Small intestine (tissue), 7 donors: ENCODE data around the gene RHO. TPM values are rescaled to one million over a fixed set of nuclear protein-coding genes. Genes with fewer than 3 reads are reported as not detected.
"Not testable (repeated sequence)": the region's sequence is repeated elsewhere in the genome, so short reads cannot be mapped to it uniquely, and the experiment has no call there.

Experiments used
- DNase-seq, 2 donors: peaks; one replicate each; pipeline versions ENCODE4 v3.0.0 to v3.0.0-alpha.2; 2013
- FAIRE-seq: peaks from 2 replicates; lab custom pipeline; 2012; peaks lifted over from hg19 to GRCh38; lab: Jason Lieb, UNC
- H3K27ac ChIP-seq, 3 donors: one replicate each; pipeline ENCODE4 v1.5.1; 2013; ENCODE audit warnings: low read length in 2 of 3, mild to moderate bottlenecking in 2 of 3, control low read depth in 1 of 3, inconsistent platforms in 1 of 3, low read depth in 1 of 3, moderate library complexity in 1 of 3
- H3K27me3 ChIP-seq, 3 donors: one replicate each; pipeline ENCODE4 v1.6.1; 2013; ENCODE audit warnings: low read length in 3 of 3, inconsistent platforms in 1 of 3; ENCODE audit not compliant: control insufficient read depth in 3 of 3, insufficient read depth in 3 of 3
- H3K36me3 ChIP-seq, 3 donors: one replicate each; pipeline ENCODE4 v1.6.1; 2013; ENCODE audit warnings: low read length in 3 of 3, inconsistent platforms in 1 of 3, low read depth in 1 of 3, mild to moderate bottlenecking in 1 of 3, moderate library complexity in 1 of 3; ENCODE audit not compliant: control insufficient read depth in 3 of 3, insufficient read depth in 2 of 3
- H3K4me1 ChIP-seq, 3 donors: one replicate each; pipeline ENCODE4 v1.6.1; 2013; ENCODE audit warnings: low read length in 2 of 3, inconsistent platforms in 1 of 3, low read depth in 1 of 3, mild to moderate bottlenecking in 1 of 3, moderate library complexity in 1 of 3; ENCODE audit not compliant: control insufficient read depth in 3 of 3, insufficient read depth in 2 of 3
- H3K4me3 ChIP-seq, 3 donors: one replicate each; pipeline ENCODE4 v1.5.1; 2013; ENCODE audit warnings: low read length in 3 of 3, control low read depth in 1 of 3, inconsistent platforms in 1 of 3, low read depth in 1 of 3, mild to moderate bottlenecking in 1 of 3, moderate library complexity in 1 of 3
- H3K9me3 ChIP-seq, 2 donors: one replicate each; pipeline ENCODE4 v1.6.1; 2013; ENCODE audit warnings: low read depth in 1 of 2, low read length in 1 of 2; ENCODE audit not compliant: control insufficient read depth in 2 of 2, insufficient read depth in 1 of 2
- WGBS, 3 donors: extraction: QIAGEN DNeasy Blood & Tissue Kit; methylation state at CpG; one replicate each; pipeline ENCODE4 v1.1.7; 2013; 5-methylcytosine and 5-hydroxymethylcytosine counted together
- polyA plus RNA-seq, 4 donors: library from polyadenylated mRNA; stranded (reverse) in 3 of 4; unstranded in 1 of 4; fragments of 200-250 nt in 3 of 4; fragments of 120-200 nt in 1 of 4; gene quantifications; one replicate each; pipeline versions ENCODE4 v1.2.1 to v1.2.3, GENCODE V29; 2013
- donor health status: healthy with polysubstance abuse.
- donor health status: control.
- donor health status: control.
- donor health status: Bipolar disorder and iron deficiency.
- donor health status: healthy.

Gene RHO
- polyA plus RNA-seq, 4 donors = 0.01 TPM; not detected in 3

DNA sequence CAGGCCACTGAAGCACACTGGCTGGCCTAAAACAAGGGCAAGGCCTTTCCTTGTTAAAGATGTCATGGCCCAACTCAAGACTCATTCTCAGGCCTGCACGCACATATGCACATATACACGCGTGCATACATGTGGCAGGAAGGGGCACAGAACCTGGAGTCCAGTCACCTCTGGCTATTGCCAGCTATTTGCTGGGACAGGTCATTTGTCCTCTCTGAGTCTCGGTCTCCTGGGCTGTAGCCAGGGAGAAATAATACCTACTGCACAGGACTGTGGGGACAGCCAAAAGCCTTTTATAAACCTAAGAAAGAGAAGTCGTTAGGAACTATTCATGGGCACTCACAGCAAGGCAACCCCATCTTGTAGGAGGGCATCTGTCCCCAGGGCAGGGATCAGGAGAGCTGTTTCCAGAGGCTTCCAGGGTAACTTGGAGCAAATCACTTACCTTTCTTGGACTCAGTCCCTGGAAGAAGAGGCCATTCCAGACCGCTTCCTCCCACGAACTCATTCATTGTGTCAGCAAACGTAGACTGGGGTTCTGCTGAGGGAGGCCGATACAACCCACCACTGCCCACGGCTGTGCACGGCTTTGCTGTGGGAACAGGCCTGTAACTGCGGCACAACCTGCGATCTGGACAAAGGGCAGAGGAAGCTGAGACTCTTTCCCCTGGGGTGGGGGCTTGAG lies 41.1 kb upstream of the RHO start:
- H3K27me3 ChIP-seq = no peaks in the 10 kb centered on the region
- H3K4me3 ChIP-seq = no peak overlapping the region
- peaks cover 0 to 64% (median 2%) of the 10 kb centered on the region in 3 donors for H3K36me3 ChIP-seq
- 93 to 94% (median 93%) methylated on average over 13 of the region's 13 CpGs for WGBS, 3 donors
- FAIRE-seq (no peak), DNase-seq (no peak)
- H3K27ac ChIP-seq = no peak overlapping the region
- peaks cover 0 to 5% (median 0%) of the 10 kb centered on the region in 3 donors for H3K4me1 ChIP-seq
- H3K9me3 ChIP-seq = no peaks in the 10 kb centered on the region

DNA sequence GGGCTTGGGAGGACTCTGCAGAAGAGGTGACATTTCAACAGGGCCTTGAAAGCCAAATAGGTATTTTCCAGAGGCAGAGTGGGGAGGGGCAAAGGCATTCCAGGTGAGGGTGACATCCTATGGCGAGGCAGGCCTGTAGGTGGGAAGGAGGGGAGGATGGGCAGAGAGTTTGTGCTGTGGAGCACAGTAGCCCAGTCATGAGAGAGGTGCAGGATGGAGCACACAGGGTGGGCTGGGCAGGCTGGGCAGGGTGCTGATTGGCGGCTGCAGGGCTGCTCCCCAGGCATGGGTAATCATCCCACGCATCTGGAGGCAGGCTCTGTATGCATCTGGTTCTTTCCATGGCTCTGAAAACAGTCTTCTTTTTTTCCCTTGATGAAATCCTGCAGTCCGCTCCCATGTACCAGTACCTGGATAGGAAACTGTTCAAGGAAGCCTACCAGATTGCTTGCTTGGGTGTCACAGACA lies 40.5 kb upstream of the RHO start:
- H3K36me3 ChIP-seq = peaks cover 0 to 64% (median 2%) of the 10 kb centered on the region in 3 donors
- not testable (repeated sequence) for FAIRE-seq, H3K4me3 ChIP-seq, H3K27ac ChIP-seq, H3K4me1 ChIP-seq, H3K27me3 ChIP-seq, H3K9me3 ChIP-seq, DNase-seq
- 89 to 97% (median 97%) methylated on average over 3 to 4 of the region's 4 CpGs for WGBS, 3 donors

DNA sequence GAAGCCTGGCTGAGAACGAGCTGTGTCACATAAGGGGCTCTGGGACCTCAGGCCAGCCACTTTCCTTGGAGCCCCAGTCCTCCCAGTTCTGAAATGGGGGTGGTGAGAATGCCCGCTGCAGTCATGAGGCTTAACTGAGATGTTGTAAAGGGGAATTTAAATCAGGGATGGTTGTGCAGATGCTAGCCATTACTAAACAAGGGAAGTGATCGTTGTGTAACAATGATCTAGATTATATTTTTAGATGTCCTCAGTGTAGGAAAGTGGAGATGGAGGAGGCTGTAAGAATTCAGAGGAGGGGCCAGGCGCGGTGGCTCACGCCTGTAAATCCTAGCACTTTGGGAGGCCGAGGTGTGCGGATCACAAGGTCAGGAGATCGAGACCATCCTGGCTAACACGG lies 39.2 kb upstream of the RHO start:
- WGBS, 3 donors = 87 to 98% (median 90%) methylated on average over 10 of the region's 10 CpGs

DNA sequence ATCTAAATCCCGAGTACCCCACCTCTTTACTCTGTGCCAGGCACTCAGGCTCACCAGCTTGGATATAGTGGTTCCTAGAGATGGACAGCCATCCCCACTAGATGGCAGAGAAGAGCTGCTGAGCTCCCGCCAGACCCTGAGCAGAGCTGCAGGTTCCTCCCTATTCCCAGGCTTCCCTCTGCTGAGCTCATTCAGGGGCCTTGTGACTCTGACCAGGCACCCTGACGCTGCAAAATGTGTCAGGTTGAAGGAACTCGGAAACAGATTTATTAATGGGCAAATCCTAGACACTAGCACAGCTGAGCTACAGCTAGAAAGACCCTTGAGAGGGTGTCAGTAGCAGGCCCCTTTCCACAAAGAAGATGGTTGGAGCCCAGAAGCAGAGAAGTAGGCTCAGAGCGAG lies 38.2 kb upstream of the RHO start:
- Histone ChIP-seq H3K4me3 (no peak overlapping the region), H3K36me3 (peaks cover 0 to 57% (median 2%) of the 10 kb centered on the region in 3 donors), H3K9me3 (no peaks in the 10 kb centered on the region), H3K27ac (peak overlapping the region in 2 of 3 donors; percentile 25 to 72), H3K27me3 (no peaks in the 10 kb centered on the region), H3K4me1 (peaks cover 0 to 5% (median 4%) of the 10 kb centered on the region in 3 donors)
- WGBS, 3 donors = 24 to 25% (median 25%) methylated on average over 5 of the region's 5 CpGs
- DNase-seq = peak; percentile 70 to 89
- no peak for FAIRE-seq

More for the DNA sequence above, 39.2 kb upstream of the RHO start:
- not testable (repeated sequence) for H3K27me3 ChIP-seq, FAIRE-seq, H3K9me3 ChIP-seq, DNase-seq, H3K27ac ChIP-seq, H3K4me1 ChIP-seq, H3K4me3 ChIP-seq
- H3K36me3 ChIP-seq = peaks cover 0 to 60% (median 2%) of the 10 kb centered on the region in 3 donors

DNA sequence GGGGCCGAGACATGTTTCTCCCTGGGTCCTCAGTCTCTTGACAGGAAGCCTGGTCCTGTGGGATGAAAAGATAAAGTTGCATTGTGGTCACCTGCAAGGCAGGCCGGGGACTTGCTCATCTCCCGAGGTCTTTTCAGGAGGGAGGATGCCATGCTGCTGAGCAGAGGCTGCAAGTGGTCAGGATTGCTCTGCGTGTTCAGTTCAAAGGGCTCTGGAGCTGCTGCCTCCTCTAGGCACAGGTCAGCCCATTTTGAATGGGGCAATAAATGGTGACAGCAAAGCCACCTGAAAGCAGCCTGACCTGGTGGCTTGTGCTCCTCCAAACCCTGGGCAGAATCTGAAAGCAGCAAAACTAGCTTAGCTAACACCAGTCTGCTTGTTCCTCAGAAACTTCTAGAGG lies 37.4 kb upstream of the RHO start:
- not testable (repeated sequence) for H3K4me1 ChIP-seq, H3K27ac ChIP-seq, H3K27me3 ChIP-seq, DNase-seq, H3K9me3 ChIP-seq, FAIRE-seq, H3K4me3 ChIP-seq
- 86 to 89% (median 88%) methylated on average over 4 of the region's 4 CpGs for WGBS, 3 donors
- H3K36me3 ChIP-seq = peaks cover 0 to 56% (median 2%) of the 10 kb centered on the region in 3 donors

DNA sequence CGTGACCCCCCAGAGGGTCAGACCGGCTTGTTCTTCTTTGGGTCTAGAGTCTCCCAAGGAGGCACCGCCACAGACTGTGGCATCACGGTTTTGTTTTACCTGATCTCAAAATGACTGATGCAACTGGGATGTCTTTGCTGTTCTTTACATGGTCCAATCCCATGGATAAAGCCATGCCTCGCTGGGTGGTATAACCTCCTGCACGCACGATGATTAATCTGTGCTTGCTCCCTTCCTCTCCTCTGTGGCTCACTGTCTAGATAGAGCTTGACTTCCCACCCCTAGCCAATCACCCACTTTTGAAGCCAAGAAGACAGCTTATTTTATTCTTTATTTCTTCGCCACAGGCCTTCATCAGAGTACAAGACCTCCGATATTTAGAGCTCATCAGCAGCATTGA lies 36.6 kb upstream of the RHO start:
- FAIRE-seq = no peak
- H3K27me3 ChIP-seq = no peaks in the 10 kb centered on the region
- no peak overlapping the region for H3K27ac ChIP-seq
- WGBS, 3 donors = 95 to 98% (median 95%) methylated on average over 9 of the region's 9 CpGs
- H3K36me3 ChIP-seq = peaks cover 0 to 56% (median 2%) of the 10 kb centered on the region in 3 donors
- DNase-seq = no peak
- no peaks in the 10 kb centered on the region for H3K9me3 ChIP-seq
- H3K4me1 ChIP-seq = peaks cover 0 to 5% (median 4%) of the 10 kb centered on the region in 3 donors
- no peak overlapping the region for H3K4me3 ChIP-seq

DNA sequence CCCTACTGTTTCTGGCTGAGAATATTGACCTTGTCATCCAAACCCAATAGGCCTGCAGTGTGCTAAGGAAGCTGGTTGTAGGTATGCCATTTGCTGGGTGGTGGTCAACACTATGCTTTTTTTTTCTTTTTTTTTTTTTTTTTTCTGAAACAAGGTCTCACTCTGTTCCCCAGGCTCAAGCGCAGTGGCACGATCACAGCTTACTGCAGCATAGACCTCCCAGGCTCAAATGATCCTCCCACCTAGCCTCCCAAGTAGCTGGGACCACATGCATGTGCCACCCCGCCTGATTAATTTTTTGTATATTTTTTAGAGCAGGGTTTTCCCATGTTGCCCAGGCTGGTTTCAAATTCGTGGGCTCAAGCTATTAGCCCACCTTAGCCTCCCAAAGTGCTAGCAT lies 35.7 kb upstream of the RHO start:
- Histone ChIP-seq H3K27me3 (no peaks in the 10 kb centered on the region), H3K27ac (no peak overlapping the region), H3K4me3 (no peak overlapping the region), H3K36me3 (peaks cover 0 to 59% (median 2%) of the 10 kb centered on the region in 3 donors), H3K9me3 (no peaks in the 10 kb centered on the region), H3K4me1 (peaks cover 0 to 5% (median 4%) of the 10 kb centered on the region in 3 donors)
- DNase-seq (no peak), FAIRE-seq (no peak)
- 89 to 93% (median 92%) methylated on average over 4 of the region's 4 CpGs for WGBS, 3 donors

DNA sequence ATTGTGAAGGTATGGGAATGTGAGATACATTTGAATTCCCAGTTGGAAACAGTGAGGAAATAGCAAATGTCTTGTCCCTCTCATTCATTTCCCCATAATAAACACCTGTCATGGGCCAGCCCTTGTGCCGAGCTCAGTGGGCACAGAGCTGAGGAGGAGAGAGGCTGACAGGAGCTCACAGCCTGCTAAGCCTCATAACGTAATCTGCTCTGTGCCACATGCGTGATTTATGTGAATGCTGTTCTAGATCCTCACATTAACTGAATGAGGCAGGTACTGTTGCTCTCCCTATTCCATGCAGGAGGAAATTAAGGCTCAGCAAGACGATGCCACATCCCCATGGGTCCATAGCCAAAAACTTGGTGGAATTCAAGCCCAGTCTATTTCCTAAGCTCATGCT lies 35.2 kb upstream of the RHO start:
- Histone ChIP-seq H3K9me3 (no peaks in the 10 kb centered on the region), H3K36me3 (peaks cover 0 to 60% (median 2%) of the 10 kb centered on the region in 3 donors), H3K27me3 (no peaks in the 10 kb centered on the region), H3K4me3 (no peak overlapping the region), H3K27ac (no peak overlapping the region), H3K4me1 (peaks cover 0 to 5% (median 4%) of the 10 kb centered on the region in 3 donors)
- DNase-seq (no peak), FAIRE-seq (no peak)
- WGBS, 3 donors = 87 to 93% (median 92%) methylated on average over 4 of the region's 4 CpGs
